ENCODE data around the gene MAD1L1.

GRCh38 chr7:1847260-1848001 is 385.3 kb downstream of the MAD1L1 start:
- TF ChIP-seq CTCF (conservative IDR thresholded peaks at IDR 0.05; ENCODE audit: low read depth, low read length) (no peak), EZH2 (IDR thresholded peaks at IDR 0.05; ENCODE audit: borderline replicate concordance, low read depth, low read length, poor library complexity, severe bottlenecking) (no peak)
